HG03066 (cell line): ENCODE measurements around the gene CAP1.
A peak's percentile ranks its signal among the peaks of the same experiment; 100 is the strongest.

ENCODE experiments used
- ATAC-seq: cut with Tn5 transposase; IDR thresholded peaks from one replicate; pipeline ENCODE4 v1.9.1; 2021; ENCODE audit warnings: low read depth; ENCODE audit not compliant: unreplicated experiment

Gene CAP1

DNA sequence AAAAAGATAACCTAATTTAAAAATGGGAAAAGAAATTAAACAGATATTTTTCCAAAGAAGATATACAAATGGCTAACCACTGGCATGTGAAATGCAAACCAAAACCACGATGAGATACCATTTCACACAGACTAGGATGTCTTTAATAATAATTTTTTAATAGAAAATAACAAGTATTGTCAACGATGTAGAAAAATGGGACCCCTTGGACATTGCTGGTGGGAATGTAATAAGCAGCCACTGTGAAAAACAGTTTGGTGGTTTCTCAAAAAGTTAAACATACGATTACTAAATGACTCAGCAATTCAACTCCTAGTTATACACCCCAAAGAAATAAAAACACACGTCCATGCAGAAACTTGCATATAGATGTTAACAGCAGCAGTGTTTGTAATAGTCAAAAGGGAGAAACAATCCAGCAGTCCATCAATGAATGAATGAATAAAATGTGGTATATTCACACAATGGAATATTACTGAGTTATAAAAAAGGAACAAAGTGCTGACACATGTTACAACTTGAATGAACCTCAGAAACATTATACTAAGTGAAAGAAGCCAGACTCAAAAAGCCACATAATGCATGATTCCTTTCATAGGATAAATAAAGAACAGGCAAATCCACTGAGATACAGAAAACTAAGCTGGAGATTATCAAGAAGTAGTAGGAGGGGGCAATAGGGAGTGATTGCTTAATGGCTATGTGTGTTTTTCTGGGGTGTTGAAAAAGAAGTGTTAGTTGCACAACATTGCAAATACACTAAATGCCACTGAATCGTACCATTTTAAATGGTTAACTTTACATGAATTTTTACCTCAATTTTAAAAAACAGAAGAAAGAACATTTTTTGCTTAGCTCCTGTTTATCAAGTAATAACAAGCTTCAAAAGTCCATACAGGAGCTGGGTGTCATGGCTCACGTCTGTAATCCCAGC lies 52.4 kb downstream of the CAP1 start:
- ATAC-seq = no peak

DNA sequence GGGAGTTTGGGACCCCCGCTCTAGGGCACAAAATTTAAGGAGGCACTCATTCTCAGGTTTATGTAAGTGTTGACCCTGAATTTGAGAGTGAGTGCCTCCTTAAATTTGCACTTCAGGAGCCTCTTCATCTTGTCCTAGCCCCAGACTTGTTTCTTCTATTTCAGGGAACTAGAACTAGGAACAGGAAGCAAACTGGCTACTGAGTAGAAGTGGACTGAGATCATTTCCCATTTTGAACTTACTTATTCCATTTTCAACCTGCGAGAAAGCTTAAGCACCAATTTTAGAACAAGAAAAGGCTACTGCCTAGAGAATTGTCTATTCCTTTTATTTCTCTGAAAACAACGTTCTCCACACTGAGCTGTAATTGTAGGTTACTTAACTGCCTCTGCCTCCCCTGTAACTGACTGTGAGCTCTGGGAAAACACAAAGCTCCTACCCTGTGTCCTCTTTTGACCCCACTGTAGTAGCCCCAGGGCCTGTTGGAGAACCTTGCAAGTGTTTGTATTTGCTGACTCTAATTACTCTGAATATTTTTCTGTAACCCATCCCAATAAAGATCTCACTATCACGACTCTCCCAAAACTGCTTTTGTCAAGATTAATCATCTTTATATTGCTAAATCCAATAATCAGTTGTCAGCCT lies 54.1 kb downstream of the CAP1 start:
- ATAC-seq = no peak

DNA sequence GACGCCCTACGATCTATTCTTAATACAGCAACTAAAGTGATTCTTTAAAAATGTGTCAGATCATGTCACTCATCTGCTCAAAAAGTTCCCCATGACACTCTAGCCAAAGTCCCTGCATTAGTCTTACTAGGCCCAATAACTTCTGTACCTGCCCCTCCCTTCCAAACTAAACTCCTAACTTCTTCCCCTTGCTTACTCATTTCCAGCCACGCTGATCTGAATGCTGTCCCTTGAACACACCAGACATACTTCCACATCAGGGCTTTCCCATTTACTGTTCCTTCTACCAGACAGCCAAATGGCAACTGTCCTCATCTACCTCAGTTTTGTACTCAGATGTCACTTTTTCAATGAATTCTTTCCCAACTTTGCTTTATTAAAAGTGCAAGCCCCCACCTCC lies 55.3 kb downstream of the CAP1 start:
- no peak for ATAC-seq

DNA sequence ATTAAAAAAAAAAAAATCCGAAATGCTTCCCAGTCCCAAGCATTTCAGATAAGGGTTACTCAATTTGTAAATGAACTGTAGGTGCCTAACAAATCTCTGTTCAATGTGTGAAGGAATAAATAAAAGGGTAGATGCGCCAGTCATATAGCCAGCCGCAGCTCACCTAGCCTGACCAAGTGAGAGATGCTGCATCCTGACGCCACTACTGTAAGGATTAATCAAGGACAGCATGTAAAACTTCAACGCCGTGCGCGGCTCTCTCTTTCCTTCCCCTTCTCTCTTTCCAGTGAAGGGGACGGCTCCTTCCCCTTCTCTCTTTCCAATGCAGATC lies 56.1 kb downstream of the CAP1 start:
- ATAC-seq = peak; percentile 29

DNA sequence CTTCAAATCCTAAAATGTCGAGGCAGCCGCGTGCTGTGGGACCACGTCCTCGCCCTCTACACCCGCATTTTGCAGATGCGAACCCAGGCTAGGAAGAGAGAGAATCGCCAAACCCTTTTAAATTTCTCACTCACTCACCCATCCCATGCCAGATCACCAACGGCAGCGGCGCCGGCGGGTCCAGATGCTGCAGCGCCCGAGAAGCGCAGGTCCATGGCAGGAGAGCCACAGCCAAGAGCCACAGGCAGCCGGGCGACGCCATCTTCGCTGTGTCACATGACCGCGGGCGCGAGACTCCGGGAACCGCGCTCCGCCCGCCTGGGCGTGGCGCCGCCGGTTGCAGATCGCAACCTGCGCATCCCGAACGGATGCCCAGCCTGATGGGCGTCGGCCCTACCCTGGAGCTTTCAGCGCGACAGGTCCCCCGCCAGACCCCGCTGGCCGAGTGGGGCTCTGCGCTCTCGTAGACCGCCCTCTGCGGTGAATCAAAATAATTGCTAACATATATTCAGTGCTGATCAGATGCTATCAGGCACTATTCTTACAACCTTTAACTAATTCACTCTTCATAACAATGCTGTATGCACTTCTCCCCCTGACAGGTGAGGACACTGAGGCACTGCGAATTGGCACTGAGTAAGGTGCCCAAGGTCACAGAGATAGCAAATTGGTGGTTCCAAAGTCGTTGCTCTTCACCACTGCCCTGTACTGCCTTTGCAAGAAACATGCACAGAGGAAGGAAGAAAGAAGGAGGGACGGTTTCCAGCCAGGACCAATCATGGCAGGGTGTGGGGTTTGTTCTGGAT lies 56.7 kb downstream of the CAP1 start, which contains the start of gene PPT1:
PPT1 (minus strand) TSS at position 276 of the 806 bp plus-strand sequence; CDS start at position 262, 14 bp downstream.
- ATAC-seq = peak; percentile 85

DNA sequence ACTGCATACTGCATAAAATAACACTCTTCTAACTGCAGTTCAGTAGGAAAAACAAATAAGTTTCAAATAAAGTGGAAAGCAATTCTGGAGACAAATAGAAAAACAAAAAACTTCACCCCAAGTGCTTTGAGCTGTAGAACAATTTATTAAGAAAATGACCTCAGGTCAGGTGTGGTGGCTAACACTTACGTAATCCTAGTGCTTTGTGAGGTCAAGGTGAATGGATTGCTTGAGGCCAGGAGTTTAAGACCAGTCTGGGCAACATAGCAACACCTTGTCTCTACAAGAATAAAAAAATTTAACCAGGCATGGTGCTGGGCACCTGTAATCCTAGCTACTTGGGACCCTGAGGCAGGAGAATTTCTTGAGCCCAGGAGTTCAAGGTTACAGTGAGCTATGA lies 61.5 kb downstream of the CAP1 start:
- no peak for ATAC-seq

DNA sequence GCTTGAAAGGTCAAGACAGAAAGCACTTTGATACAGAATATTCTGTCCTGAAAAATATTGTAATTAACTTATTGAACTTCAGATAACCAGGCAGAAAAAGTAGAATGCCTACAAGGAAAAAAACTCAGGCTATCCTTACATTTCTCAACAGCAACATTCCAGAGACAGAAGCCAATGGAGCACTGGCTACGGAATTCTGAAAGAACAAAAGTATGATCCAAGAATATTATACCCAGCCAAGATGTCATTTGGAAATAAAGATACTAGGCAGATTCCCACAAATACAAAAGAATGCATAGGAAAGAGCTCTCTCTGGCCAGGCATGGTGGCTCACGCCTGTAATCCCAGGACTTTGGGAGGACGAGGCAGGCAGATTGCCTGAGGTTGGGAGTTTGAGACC lies 62.4 kb downstream of the CAP1 start:
- ATAC-seq = no peak

DNA sequence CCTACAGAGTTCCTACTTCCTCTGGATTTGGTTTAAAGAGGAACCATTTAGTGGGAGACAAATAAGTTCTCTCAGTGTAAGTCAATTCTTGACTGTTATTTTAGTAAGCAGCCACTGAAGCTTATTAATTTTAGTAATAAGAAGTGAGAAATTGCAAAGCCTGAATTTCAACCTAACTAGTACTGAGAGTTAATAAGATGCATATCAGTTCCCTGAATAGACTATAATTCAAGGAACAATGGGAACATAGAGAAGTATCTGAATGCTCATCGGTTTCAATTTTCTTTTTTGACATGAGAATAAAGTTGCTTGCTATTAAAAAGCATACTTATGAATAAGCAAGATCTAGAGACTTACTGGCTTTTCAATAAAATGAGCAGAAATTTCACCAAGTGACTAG lies 64.5 kb downstream of the CAP1 start:
- no peak for ATAC-seq

DNA sequence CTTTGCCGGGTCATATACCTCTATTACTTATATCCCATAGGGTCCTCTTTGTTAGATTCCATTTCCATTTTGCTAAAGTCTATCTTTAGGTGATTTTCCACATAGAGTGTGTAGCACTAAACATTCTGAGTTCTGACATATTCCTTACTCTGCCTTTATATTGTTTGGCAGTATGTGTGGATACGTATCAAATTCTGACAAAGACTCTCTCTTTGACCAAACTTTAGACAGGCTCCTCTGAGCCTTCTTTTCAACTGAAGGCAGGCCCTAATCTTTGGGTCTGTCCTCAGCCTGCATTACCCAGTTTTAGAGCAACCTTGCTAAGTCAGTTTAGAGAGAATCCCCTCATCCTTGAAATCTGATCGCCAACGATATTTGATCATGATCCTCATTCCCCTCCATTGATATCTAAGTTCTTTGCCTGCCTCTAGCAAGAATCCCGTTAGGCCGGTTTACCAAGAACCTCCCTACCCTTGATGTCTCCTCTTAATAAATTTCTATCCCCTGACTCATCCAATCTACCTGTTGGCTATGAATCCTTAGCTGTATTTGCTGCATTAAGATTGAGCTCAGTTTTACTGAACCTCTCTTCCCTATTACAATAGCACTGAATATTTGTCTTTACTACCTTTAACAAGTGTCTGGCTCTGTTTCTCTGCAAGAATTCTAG lies 66.9 kb downstream of the CAP1 start:
- ATAC-seq = no peak

DNA sequence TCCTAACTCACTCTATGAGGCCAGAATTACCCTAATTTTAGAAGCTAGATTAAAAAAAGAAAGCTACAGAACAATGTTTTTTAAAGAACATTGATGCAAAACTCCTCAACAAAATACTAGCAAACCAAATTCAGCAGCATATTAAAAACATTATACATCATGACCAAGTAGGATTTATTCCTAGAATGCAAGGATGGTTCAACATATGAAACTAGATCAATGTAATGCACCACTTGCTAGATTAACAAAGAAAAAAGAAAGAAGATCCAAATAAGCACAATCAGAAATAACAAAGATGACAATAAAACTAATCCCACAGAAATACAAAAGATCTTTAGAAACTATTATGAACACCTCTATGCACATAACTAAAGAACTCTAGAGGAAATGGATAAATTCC lies 69.9 kb downstream of the CAP1 start:
- ATAC-seq = no peak

DNA sequence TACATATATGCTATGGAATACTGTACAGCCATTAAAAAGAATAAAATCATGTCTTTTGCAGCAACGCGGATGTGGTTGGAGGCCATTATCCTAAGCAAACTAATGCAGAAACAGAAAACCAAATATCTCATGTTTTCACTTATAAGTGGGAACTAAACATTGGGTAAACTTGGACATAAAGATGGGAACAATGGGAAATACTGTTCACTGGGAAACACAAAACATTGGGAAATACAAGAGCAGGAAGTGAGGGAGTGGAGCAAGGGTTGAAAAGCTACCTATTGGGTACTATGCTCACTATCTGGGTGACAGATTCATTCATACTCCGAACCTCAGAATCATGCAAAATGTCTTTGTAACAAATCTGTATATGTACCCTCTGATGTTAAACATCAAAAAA lies 73.9 kb downstream of the CAP1 start:
- no peak for ATAC-seq

DNA sequence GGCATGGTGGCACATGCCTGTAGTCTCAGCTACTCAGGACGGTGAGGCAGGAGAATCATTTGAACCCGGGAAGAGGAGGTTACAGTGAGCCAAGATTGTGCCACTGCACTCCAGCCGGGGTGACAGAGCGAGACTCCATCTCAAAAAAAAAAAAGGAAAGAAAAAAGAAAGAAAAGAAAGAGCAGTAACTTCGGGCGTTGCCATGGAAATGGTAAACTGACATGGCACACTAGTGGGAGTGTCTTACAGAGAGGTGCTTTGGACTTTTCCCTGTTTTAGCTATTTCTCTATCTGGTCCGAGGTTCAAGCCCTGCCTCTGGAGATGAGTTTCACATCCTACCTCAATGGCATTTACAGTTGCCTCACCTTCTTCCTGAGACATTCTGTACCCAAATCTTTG lies 79.6 kb downstream of the CAP1 start:
- no peak for ATAC-seq
